Natural killer cell treated with Interleukin-12 subunit alpha and Interleukin-12 subunit beta and Interleukin-15 and Interleukin-18, amount 100 ng/mL, for 72 hours (primary cell): ENCODE data around the gene DYRK3. TPM values are rescaled to one million over a fixed set of nuclear protein-coding genes. Genes with fewer than 3 reads are reported as not detected.
A peak's percentile ranks its signal among the peaks of the same experiment; 100 is the strongest.

ENCODE experiments used
- ATAC-seq, 2 donors: fragments of 150-1000 bp; cut with Tn5 transposase in 1 of 2; sonication (Bioruptor Pico), chemical (Tn5 transposase) in 1 of 2; 2 replicates each; pipeline ENCODE4 v1.10.0; 2021
- DNase-seq: peaks from one replicate; pipeline ENCODE4 v3.0.0; 2022; ENCODE audit warnings: low spot score
- H3K27ac Mint-ChIP-seq, 2 donors: 1 replicate in 1 of 2; 2 replicates in 1 of 2; pipeline ENCODE4 v1.8.0; 2022; ENCODE audit warnings: mixed read lengths in 2 of 2, mild to moderate bottlenecking in 1 of 2, moderate library complexity in 1 of 2
- H3K27me3 Mint-ChIP-seq, 2 donors: 1 replicate in 1 of 2; 2 replicates in 1 of 2; pipeline ENCODE4 v1.8.0; 2022; ENCODE audit warnings: mixed read lengths in 2 of 2
- H3K36me3 Mint-ChIP-seq: one replicate; pipeline ENCODE4 v1.8.0; 2022; ENCODE audit warnings: mixed read lengths
- H3K4me1 Mint-ChIP-seq, 2 donors: 1 replicate in 1 of 2; 2 replicates in 1 of 2; pipeline ENCODE4 v1.8.0; 2022; ENCODE audit warnings: low read depth in 2 of 2, mixed read lengths in 2 of 2, mild to moderate bottlenecking in 1 of 2
- H3K4me3 Mint-ChIP-seq: one replicate; pipeline ENCODE4 v1.8.0; 2022; ENCODE audit warnings: mixed read lengths
- H3K9me3 Mint-ChIP-seq: 2 replicates; pipeline ENCODE4 v1.8.0; 2022; ENCODE audit warnings: mixed read lengths
- total RNA-seq, 2 donors: library from RNA; stranded (reverse); gene quantifications; one replicate each; pipeline ENCODE4 v1.2.3, GENCODE V29; 2022

Gene DYRK3
- total RNA-seq, 2 donors from 2014 or later = 5.6 to 8.8 TPM

GRCh38 chr1:206658981-206659273, 23.6 kb downstream of the DYRK3 start:
- H3K27ac Mint-ChIP-seq = no peak overlapping the region
- H3K27me3 Mint-ChIP-seq = peaks cover 27 to 28% of the 10 kb centered on the region in 2 donors
- ATAC-seq = no peak
- H3K9me3 Mint-ChIP-seq = no peaks in the 10 kb centered on the region
- no peak overlapping the region for H3K4me3 Mint-ChIP-seq
- DNase-seq = no peak
- H3K36me3 Mint-ChIP-seq = no peaks in the 10 kb centered on the region
- peaks cover 23 to 25% of the 10 kb centered on the region in 2 donors for H3K4me1 Mint-ChIP-seq

- H3K9me3 Mint-ChIP-seq = no peaks in the 10 kb centered on the region
- H3K4me1 Mint-ChIP-seq = peaks cover 30% of the 10 kb centered on the region in 2 donors
- H3K4me3 Mint-ChIP-seq = no peak overlapping the region
- ATAC-seq (no peak), DNase-seq (no peak)
- H3K27ac Mint-ChIP-seq = no peak overlapping the region
- no peaks in the 10 kb centered on the region for H3K36me3 Mint-ChIP-seq
- H3K27me3 Mint-ChIP-seq = peaks cover 27 to 28% of the 10 kb centered on the region in 2 donors
Observed at GRCh38 chr1:206660136-206660535, 24.8 kb downstream of the DYRK3 start.

- no peak for DNase-seq
- Mint-ChIP-seq H3K4me1 (peaks cover 30% of the 10 kb centered on the region in 2 donors), H3K9me3 (no peaks in the 10 kb centered on the region), H3K36me3 (no peaks in the 10 kb centered on the region), H3K27ac (peak overlapping the region; percentile 17 to 35), H3K27me3 (peaks cover 27 to 28% of the 10 kb centered on the region in 2 donors), H3K4me3 (no peak overlapping the region)
- no peak for ATAC-seq
Observed at GRCh38 chr1:206661161-206661820, 26.0 kb downstream of the DYRK3 start.

DNA sequence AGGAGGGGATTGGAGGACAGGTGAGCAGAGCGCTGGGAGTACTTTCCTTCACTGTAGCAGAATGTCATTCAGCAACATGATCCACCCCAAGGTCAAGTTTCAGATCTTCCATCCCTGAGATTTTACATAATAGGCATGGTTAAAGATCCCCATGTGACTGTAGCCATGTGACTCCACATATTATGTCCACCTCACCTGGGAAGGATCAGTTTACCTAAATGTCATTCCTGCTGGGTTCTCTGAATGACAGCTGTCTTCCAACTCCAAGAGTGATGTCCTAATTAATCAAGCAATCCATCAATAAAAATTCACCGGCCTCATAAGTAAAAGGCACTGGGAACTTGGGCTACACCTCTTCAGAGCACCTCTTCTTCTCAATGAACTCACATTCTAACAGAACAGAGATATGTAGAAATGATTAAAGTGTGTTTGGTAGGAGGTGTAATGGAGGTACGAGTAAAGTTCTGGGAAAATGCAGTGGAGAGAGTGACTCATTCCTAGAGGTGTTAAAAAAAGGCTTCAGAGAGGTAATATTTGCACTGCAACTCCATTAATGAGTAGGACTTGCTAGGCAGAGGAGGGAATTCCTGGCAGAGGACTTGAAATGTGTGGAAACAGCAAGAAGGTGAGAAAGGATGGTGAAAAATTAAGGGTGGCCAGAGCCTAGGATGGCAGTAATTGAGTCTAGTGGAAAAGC, 27.2 kb downstream of the DYRK3 start:
- no peaks in the 10 kb centered on the region for H3K9me3 Mint-ChIP-seq
- H3K4me3 Mint-ChIP-seq = peak overlapping the region; percentile 60
- peaks cover 19 to 22% of the 10 kb centered on the region in 2 donors for H3K27me3 Mint-ChIP-seq
- ATAC-seq (peak; percentile 11 to 46), DNase-seq (no peak)
- H3K36me3 Mint-ChIP-seq = no peaks in the 10 kb centered on the region
- H3K4me1 Mint-ChIP-seq = peaks cover 30 to 32% of the 10 kb centered on the region in 2 donors
- peak overlapping the region; percentile 0 to 1 for H3K27ac Mint-ChIP-seq

DNA sequence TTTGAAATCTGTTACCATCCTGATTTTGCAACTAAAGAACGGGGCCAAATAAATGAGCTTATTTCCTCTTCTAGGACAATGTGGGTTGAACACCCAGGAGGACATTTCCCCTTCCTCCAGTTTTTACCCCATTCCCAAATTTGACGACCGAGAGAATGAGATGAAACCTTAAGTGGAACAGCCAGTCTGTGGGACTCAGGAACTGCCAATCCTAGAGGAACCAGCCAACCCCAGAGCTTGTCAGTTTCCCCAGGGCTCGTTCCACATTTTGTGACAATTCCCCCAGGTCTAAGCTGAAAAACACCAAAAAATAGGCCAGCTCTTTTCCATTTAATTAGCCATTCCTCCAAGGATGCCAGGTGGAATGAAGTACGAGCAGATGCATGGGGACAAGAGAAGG, 28.0 kb downstream of the DYRK3 start:
- H3K4me3 Mint-ChIP-seq = no peak overlapping the region
- peaks cover 31 to 39% of the 10 kb centered on the region in 2 donors for H3K4me1 Mint-ChIP-seq
- peaks cover 14 to 17% of the 10 kb centered on the region in 2 donors for H3K27me3 Mint-ChIP-seq
- H3K9me3 Mint-ChIP-seq = no peaks in the 10 kb centered on the region
- no peak for ATAC-seq
- peak overlapping the region; percentile 1 to 41 for H3K27ac Mint-ChIP-seq
- no peaks in the 10 kb centered on the region for H3K36me3 Mint-ChIP-seq
- DNase-seq = no peak

- Mint-ChIP-seq H3K4me1 (peaks cover 30 to 37% of the 10 kb centered on the region in 2 donors), H3K36me3 (no peaks in the 10 kb centered on the region), H3K27ac (peak overlapping the region in 1 of 2 donors; percentile 41), H3K9me3 (no peaks in the 10 kb centered on the region), H3K27me3 (peaks cover 14% of the 10 kb centered on the region in 2 donors), H3K4me3 (no peak overlapping the region)
- DNase-seq = peak; percentile 74
- ATAC-seq = peak; percentile 75 to 79
Observed at GRCh38 chr1:206663832-206664652, 28.7 kb downstream of the DYRK3 start.

GRCh38 chr1:206664740-206665139, 29.4 kb downstream of the DYRK3 start:
- Mint-ChIP-seq H3K27me3 (peaks cover 14% of the 10 kb centered on the region in 2 donors), H3K36me3 (no peaks in the 10 kb centered on the region), H3K4me1 (peaks cover 30 to 37% of the 10 kb centered on the region in 2 donors), H3K9me3 (no peaks in the 10 kb centered on the region), H3K27ac (no peak overlapping the region), H3K4me3 (no peak overlapping the region)
- no peak for DNase-seq
- ATAC-seq = no peak

DNA sequence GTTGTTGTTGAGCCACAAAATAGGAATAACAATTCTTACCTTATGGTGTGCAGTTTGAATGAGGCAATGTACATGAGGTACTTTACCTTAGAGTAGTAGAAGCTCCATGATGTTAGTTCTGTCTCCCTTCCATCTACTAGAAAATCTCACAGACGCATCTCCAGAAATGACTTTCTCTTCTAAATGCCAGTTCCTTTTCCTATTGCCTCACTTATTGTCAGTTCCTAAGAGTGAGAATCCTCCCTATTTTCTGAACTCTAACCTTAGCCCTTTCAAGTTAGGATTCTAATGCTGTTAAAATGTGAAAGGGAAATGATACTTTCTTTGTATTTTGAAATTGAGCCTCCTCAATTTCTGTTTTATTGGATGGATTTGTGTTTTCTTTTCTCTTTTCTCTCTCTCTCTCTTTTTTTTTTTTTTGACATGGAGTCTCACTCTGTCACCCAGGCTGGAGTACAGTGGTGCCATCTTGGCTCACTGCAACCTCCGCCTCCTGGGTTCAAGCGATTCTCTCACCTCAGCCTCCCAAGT, 30.8 kb downstream of the DYRK3 start:
- ATAC-seq (no peak), DNase-seq (no peak)
- Mint-ChIP-seq H3K27me3 (peaks cover 10 to 17% of the 10 kb centered on the region in 2 donors), H3K4me1 (peaks cover 30 to 37% of the 10 kb centered on the region in 2 donors), H3K27ac (peak overlapping the region in 1 of 2 donors; percentile 49), H3K36me3 (no peaks in the 10 kb centered on the region), H3K9me3 (no peaks in the 10 kb centered on the region), H3K4me3 (no peak overlapping the region)

GRCh38 chr1:206666954-206667665, 31.8 kb downstream of the DYRK3 start:
- peaks cover 29 to 36% of the 10 kb centered on the region in 2 donors for H3K4me1 Mint-ChIP-seq
- no peak overlapping the region for H3K4me3 Mint-ChIP-seq
- ATAC-seq = no peak
- no peaks in the 10 kb centered on the region for H3K36me3 Mint-ChIP-seq
- H3K27me3 Mint-ChIP-seq = peaks cover 8 to 14% of the 10 kb centered on the region in 2 donors
- H3K27ac Mint-ChIP-seq = no peak overlapping the region
- H3K9me3 Mint-ChIP-seq = no peaks in the 10 kb centered on the region
- DNase-seq = no peak

DNA sequence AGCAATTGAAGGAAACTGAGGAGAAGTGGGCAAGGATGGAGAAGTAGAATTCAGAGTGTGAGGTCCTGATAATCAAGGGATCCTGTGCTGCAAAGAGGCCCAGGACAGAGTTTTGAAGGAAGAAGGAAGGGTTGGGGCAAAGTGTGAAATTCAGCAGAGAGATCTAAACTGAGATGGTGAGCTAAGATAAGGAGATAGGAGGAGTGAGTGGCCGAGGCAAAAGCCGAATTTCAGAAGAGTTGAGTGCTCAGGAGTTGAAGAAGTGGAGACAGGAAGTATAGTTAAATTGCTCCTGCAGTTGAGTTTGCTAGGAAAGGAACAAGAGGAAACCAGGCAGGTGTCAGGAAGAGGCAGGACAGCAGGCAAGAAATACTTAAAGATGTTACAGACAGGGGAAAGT, 33.0 kb downstream of the DYRK3 start:
- H3K27me3 Mint-ChIP-seq = peaks cover 0 to 8% of the 10 kb centered on the region in 2 donors
- no peak overlapping the region for H3K27ac Mint-ChIP-seq
- H3K9me3 Mint-ChIP-seq = no peaks in the 10 kb centered on the region
- DNase-seq (no peak), ATAC-seq (no peak)
- peaks cover 19 to 24% of the 10 kb centered on the region in 2 donors for H3K4me1 Mint-ChIP-seq
- no peaks in the 10 kb centered on the region for H3K36me3 Mint-ChIP-seq
- peak overlapping the region; percentile 5 for H3K4me3 Mint-ChIP-seq

- Mint-ChIP-seq H3K27ac (no peak overlapping the region), H3K36me3 (no peaks in the 10 kb centered on the region), H3K9me3 (no peaks in the 10 kb centered on the region), H3K4me3 (no peak overlapping the region), H3K4me1 (peaks cover 16 to 21% of the 10 kb centered on the region in 2 donors), H3K27me3 (peaks cover 0 to 8% of the 10 kb centered on the region in 2 donors)
- DNase-seq (no peak), ATAC-seq (no peak)
Observed at GRCh38 chr1:206668874-206669410, 33.6 kb downstream of the DYRK3 start.

DNA sequence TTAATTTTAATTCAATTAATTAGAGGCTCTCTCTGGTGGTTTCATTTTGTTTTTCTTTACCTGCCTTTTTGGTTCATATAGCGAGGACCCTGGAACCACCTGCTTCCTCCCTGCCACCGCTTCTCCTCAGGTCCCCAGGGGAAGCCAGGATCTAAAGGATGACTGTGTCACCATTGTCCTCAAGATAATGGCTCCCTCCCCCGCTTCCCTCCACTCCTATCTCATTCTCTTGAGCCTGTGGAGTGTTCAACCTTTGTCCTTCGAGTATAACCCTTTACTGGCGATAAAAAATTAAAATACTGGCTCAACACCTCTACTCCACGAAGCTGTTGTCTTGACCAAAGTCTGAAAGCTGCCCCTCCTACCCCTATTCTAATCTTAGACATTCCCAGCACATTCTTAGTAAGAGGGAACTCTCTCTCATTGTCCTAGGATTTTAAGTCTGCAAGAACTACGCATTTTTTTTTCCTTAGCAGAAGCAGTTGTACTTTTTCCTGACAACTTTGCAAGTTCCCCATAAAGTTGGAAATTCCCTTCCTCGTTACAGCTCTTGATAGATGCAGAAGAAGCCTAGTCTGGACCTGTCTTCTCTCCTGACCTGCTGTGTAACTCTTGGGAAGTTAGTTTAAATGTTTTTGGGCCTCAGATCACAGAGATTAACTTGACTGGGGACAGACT, 36.8 kb downstream of the DYRK3 start:
- Mint-ChIP-seq H3K4me1 (peaks cover 10 to 14% of the 10 kb centered on the region in 2 donors), H3K27ac (no peak overlapping the region), H3K36me3 (no peaks in the 10 kb centered on the region), H3K4me3 (no peak overlapping the region), H3K27me3 (peaks cover 0 to 8% of the 10 kb centered on the region in 2 donors), H3K9me3 (no peaks in the 10 kb centered on the region)
- DNase-seq (no peak), ATAC-seq (no peak)
